Sigmoid colon (tissue), 7 donors: Measurements from ENCODE around the gene FAM120AOS. TPM values are rescaled to one million over a fixed set of nuclear protein-coding genes. Genes with fewer than 3 reads are reported as not detected.

Source experiments
- DNase-seq: peaks from one replicate; pipeline ENCODE4 v3.0.0-alpha.2; 2019
- H3K27ac ChIP-seq, 4 donors: fragments of 200-600 bp; sonication (generic); one replicate each; pipeline ENCODE4 v1.5.1; 2016 to 2019; ENCODE audit warnings: mild to moderate bottlenecking in 1 of 4
- H3K27me3 ChIP-seq, 3 donors: fragments of 200-600 bp; sonication (generic); one replicate each; pipeline ENCODE4 v1.5.1; 2019; ENCODE audit warnings: mild to moderate bottlenecking in 1 of 3
- H3K36me3 ChIP-seq, 4 donors: fragments of 200-600 bp; sonication (generic); one replicate each; pipeline ENCODE4 v1.5.1; 2016 to 2019
- H3K4me1 ChIP-seq, 4 donors: fragments of 200-600 bp; sonication (generic); one replicate each; pipeline ENCODE4 v1.5.1; 2017 to 2019
- H3K4me3 ChIP-seq, 4 donors: fragments of 200-600 bp; sonication (generic); one replicate each; pipeline ENCODE4 v1.5.1; 2017 to 2019; ENCODE audit warnings: mild to moderate bottlenecking in 2 of 4, moderate library complexity in 1 of 4
- H3K9me3 ChIP-seq, 4 donors: fragments of 200-600 bp in 3 of 4; sonication (generic) in 3 of 4; one replicate each; pipeline versions ENCODE4 v1.5.1 to v1.6.1; 2013 to 2019
- CTCF ChIP-seq, 4 experiments: fragments of 450-650 bp in 3 of 4; fragments of 200-600 bp in 1 of 4; IDR thresholded peaks; one replicate each; pipeline ENCODE4 v1.5.1; 2016 to 2019; ENCODE audit warnings: antibody characterized with exemption in 4 of 4, mild to moderate bottlenecking in 3 of 4, moderate library complexity in 2 of 4
- EP300 ChIP-seq, 4 donors: sonication (generic); formaldehyde crosslinking; IDR thresholded peaks; one replicate each; pipeline ENCODE4 v1.6.1; 2017; ENCODE audit warnings: antibody characterized with exemption in 4 of 4
- POLR2A ChIP-seq, 2 donors: fragments of 450-650 bp; IDR thresholded peaks; one replicate each; pipeline ENCODE4 v1.6.1; 2016; ENCODE audit warnings: antibody characterized with exemption in 2 of 2, mild to moderate bottlenecking in 2 of 2, moderate library complexity in 2 of 2
- POLR2AphosphoS5 ChIP-seq, 4 donors: sonication (generic); formaldehyde crosslinking; IDR thresholded peaks; one replicate each; pipeline ENCODE4 v1.6.1; 2017; ENCODE audit warnings: antibody characterized with exemption in 4 of 4
- WGBS, 2 donors: extraction: QIAGEN DNeasy Blood & Tissue Kit; methylation state at CpG; one replicate each; pipeline ENCODE4 v1.1.7; 2013; 5-methylcytosine and 5-hydroxymethylcytosine counted together
- intact Hi-C: fragments of 100-400 bp; cut with DNase I; formaldehyde crosslinking; loops from one replicate; pipeline ENCODE4 v1.15.1; 2023
- polyA plus RNA-seq, 3 donors: library from polyadenylated mRNA; stranded (reverse); fragments of 200-250 nt; gene quantifications; one replicate each; pipeline ENCODE4 v1.2.3, GENCODE V29; 2013
- total RNA-seq, 4 donors: library from RNA; depleted of rRNA; stranded (reverse); fragments of >200 nt; gene quantifications; one replicate each; pipeline ENCODE4 v1.1.0, GENCODE V29; 2016
- donor health status: healthy with polysubstance abuse.
- donor health status: Bipolar disorder and iron deficiency.
- donor health status: healthy.

FAM120AOS gene
- total and polyA plus RNA-seq, 7 donors = 50.3 to 86.5 (median 63.1) TPM

GRCh38 chr9:93451849-93452709, 1.3 kb downstream of the FAM120AOS start:
- DNase-seq = peak; percentile 78
- Histone ChIP-seq H3K27ac (peak overlapping the region; percentile 93 to 100 (median 98)), H3K27me3 (no peaks in the 10 kb centered on the region), H3K9me3 (no peaks in the 10 kb centered on the region), H3K4me1 (peaks cover 0 to 47% (median 40%) of the 10 kb centered on the region in 4 donors), H3K36me3 (peaks cover 9 to 25% (median 14%) of the 10 kb centered on the region in 4 donors), H3K4me3 (peak overlapping the region; percentile 67 to 96 (median 84))
- 0% methylated on average over 92 of the region's 92 CpGs for WGBS, 2 donors
- intact Hi-C loops = loop anchor here (5.0 to 10.0 kb wide), 3 partner anchors 55 to 355 kb away; partner anchors contain the start of genes CARD19 and WNK2
- TF ChIP-seq EP300 (IDR thresholded peaks at IDR 0.05) = no peak
- peak in 3 of 4 donors; percentile 17 to 27 (median 21) for TF ChIP-seq POLR2AphosphoS5 (IDR thresholded peaks at IDR 0.05)
- TF ChIP-seq POLR2A (IDR thresholded peaks at IDR 0.05) = no peak
- TF ChIP-seq CTCF (IDR thresholded peaks at IDR 0.05) = peak in 3 of 4 experiments; percentile 10 to 42 (median 27)

- H3K4me1 ChIP-seq = peaks cover 0 to 41% (median 34%) of the 10 kb centered on the region in 4 donors
- WGBS, 2 donors = 0 to 1% methylated on average over 100 of the region's 100 CpGs
- intact Hi-C loops = loop anchor here (5.0 to 10.0 kb wide), 3 partner anchors 56 to 354 kb away; partner anchors contain the start of genes CARD19 and WNK2
Measured at GRCh38 chr9:93450945-93451815, 2.2 kb downstream of the FAM120AOS start, which contains the start of gene FAM120A. TSS of gene FAM120A (plus strand) at chr9:93451685. CDS start at chr9:93451916, 231 bp downstream.

GRCh38 chr9:93447655-93448054, 5.7 kb downstream of the FAM120AOS start:
- intact Hi-C loops = loop anchor here (10.0 kb wide), 1 partner anchor 133 kb away; no protein-coding TSS in a partner anchor
- Histone ChIP-seq H3K4me3 (no peak overlapping the region), H3K4me1 (peaks cover 0 to 16% (median 14%) of the 10 kb centered on the region in 4 donors), H3K27ac (no peak overlapping the region), H3K27me3 (no peaks in the 10 kb centered on the region), H3K9me3 (no peaks in the 10 kb centered on the region), H3K36me3 (peaks cover 9 to 41% (median 25%) of the 10 kb centered on the region in 4 donors)
- no peak for DNase-seq
- TF ChIP-seq CTCF (IDR thresholded peaks at IDR 0.05) (no peak), EP300 (IDR thresholded peaks at IDR 0.05) (no peak), POLR2A (IDR thresholded peaks at IDR 0.05) (no peak), POLR2AphosphoS5 (IDR thresholded peaks at IDR 0.05) (no peak)
- WGBS, 2 donors = 85 to 99% methylated on average over 4 of the region's 4 CpGs

More at GRCh38 chr9:93450945-93451815, 2.2 kb downstream of the FAM120AOS start, which contains the start of gene FAM120A:
- TF ChIP-seq CTCF (IDR thresholded peaks at IDR 0.05) = no peak
- no peak for TF ChIP-seq EP300 (IDR thresholded peaks at IDR 0.05)
- peak; percentile 68 to 73 for TF ChIP-seq POLR2A (IDR thresholded peaks at IDR 0.05)
- peak; percentile 44 to 89 (median 70) for TF ChIP-seq POLR2AphosphoS5 (IDR thresholded peaks at IDR 0.05)
- peak; percentile 87 for DNase-seq
- Histone ChIP-seq H3K4me3 (peak within 1 kb of the TSS; percentile 67 to 96 (median 84)), H3K27me3 (no peaks in the 10 kb centered on the region), H3K27ac (peak within 1 kb of the TSS; percentile 96 to 100 (median 98)), H3K9me3 (no peaks in the 10 kb centered on the region), H3K36me3 (peaks cover 9 to 34% (median 22%) of the 10 kb centered on the region in 4 donors)

- TF ChIP-seq POLR2AphosphoS5 (IDR thresholded peaks at IDR 0.05) (no peak), EP300 (IDR thresholded peaks at IDR 0.05) (no peak), POLR2A (IDR thresholded peaks at IDR 0.05) (no peak), CTCF (IDR thresholded peaks at IDR 0.05) (no peak)
- DNase-seq = no peak
- Histone ChIP-seq H3K4me3 (no peak overlapping the region), H3K27ac (no peak overlapping the region), H3K36me3 (peaks cover 9 to 41% (median 25%) of the 10 kb centered on the region in 4 donors), H3K4me1 (peaks cover 0 to 16% (median 14%) of the 10 kb centered on the region in 4 donors), H3K9me3 (no peaks in the 10 kb centered on the region), H3K27me3 (no peaks in the 10 kb centered on the region)
- intact Hi-C loops = loop anchor here (10.0 kb wide), 1 partner anchor 131 kb away; no protein-coding TSS in a partner anchor
- 81% methylated on average over 3 of the region's 3 CpGs for WGBS, 2 donors
Measured at GRCh38 chr9:93446073-93446472, 7.3 kb downstream of the FAM120AOS start.
